ENCODE data around the gene STIM2.

Gene STIM2

GRCh38 chr4:26916195-26916594 lies 55.6 kb downstream of the STIM2 start:
- H3K4me3 ChIP-seq (ENCODE audit: low read length): no peak overlapping the region
- H3K27me3 ChIP-seq (ENCODE audit: control insufficient read depth, insufficient read depth, low read length): no peaks in the 10 kb centered on the region
- H3K9me3 ChIP-seq (ENCODE audit: control insufficient read depth, low read length): no peaks in the 10 kb centered on the region
- peaks cover 5% of the 10 kb centered on the region for H3K36me3 ChIP-seq (ENCODE audit: control insufficient read depth, insufficient read depth, low read length)
- H3K9ac ChIP-seq (ENCODE audit: low read length): no peak overlapping the region
- no peaks in the 10 kb centered on the region for H3K4me1 ChIP-seq (ENCODE audit: control insufficient read depth, insufficient read depth, low read length)

GRCh38 chr4:26930964-26931363 lies 70.3 kb downstream of the STIM2 start:
- H3K36me3 ChIP-seq (ENCODE audit: control insufficient read depth, insufficient read depth, low read length): no peaks in the 10 kb centered on the region
- no peak overlapping the region for H3K4me3 ChIP-seq (ENCODE audit: low read length)
- H3K4me1 ChIP-seq (ENCODE audit: control insufficient read depth, insufficient read depth, low read length): no peaks in the 10 kb centered on the region
- no peak overlapping the region for H3K9ac ChIP-seq (ENCODE audit: low read length)
- no peaks in the 10 kb centered on the region for H3K9me3 ChIP-seq (ENCODE audit: control insufficient read depth, low read length)
- H3K27me3 ChIP-seq (ENCODE audit: control insufficient read depth, insufficient read depth, low read length): no peaks in the 10 kb centered on the region

GRCh38 chr4:26931451-26931850 lies 70.8 kb downstream of the STIM2 start:
- H3K9me3 ChIP-seq (ENCODE audit: control insufficient read depth, low read length): no peaks in the 10 kb centered on the region
- H3K36me3 ChIP-seq (ENCODE audit: control insufficient read depth, insufficient read depth, low read length): no peaks in the 10 kb centered on the region
- H3K9ac ChIP-seq (ENCODE audit: low read length): no peak overlapping the region
- H3K27me3 ChIP-seq (ENCODE audit: control insufficient read depth, insufficient read depth, low read length): no peaks in the 10 kb centered on the region
- peaks cover 4% of the 10 kb centered on the region for H3K4me1 ChIP-seq (ENCODE audit: control insufficient read depth, insufficient read depth, low read length)
- H3K4me3 ChIP-seq (ENCODE audit: low read length): no peak overlapping the region

- H3K27me3 ChIP-seq (ENCODE audit: control insufficient read depth, insufficient read depth, low read length): no peaks in the 10 kb centered on the region
- no peak overlapping the region for H3K4me3 ChIP-seq (ENCODE audit: low read length)
- no peaks in the 10 kb centered on the region for H3K9me3 ChIP-seq (ENCODE audit: control insufficient read depth, low read length)
- H3K36me3 ChIP-seq (ENCODE audit: control insufficient read depth, insufficient read depth, low read length): no peaks in the 10 kb centered on the region
- H3K9ac ChIP-seq (ENCODE audit: low read length): no peak overlapping the region
- H3K4me1 ChIP-seq (ENCODE audit: control insufficient read depth, insufficient read depth, low read length): peaks cover 9% of the 10 kb centered on the region
Observed at GRCh38 chr4:26931966-26932365, 71.3 kb downstream of the STIM2 start.

- Histone ChIP-seq H3K9me3 (ENCODE audit: control insufficient read depth, low read length) (no peaks in the 10 kb centered on the region), H3K9ac (ENCODE audit: low read length) (no peak overlapping the region), H3K4me3 (ENCODE audit: low read length) (no peak overlapping the region), H3K27me3 (ENCODE audit: control insufficient read depth, insufficient read depth, low read length) (no peaks in the 10 kb centered on the region), H3K36me3 (ENCODE audit: control insufficient read depth, insufficient read depth, low read length) (no peaks in the 10 kb centered on the region), H3K4me1 (ENCODE audit: control insufficient read depth, insufficient read depth, low read length) (peaks cover 13% of the 10 kb centered on the region)
Observed at GRCh38 chr4:26935397-26935796, 74.8 kb downstream of the STIM2 start.

GRCh38 chr4:26936284-26937065 lies 75.8 kb downstream of the STIM2 start:
- H3K4me1 ChIP-seq (ENCODE audit: control insufficient read depth, insufficient read depth, low read length): peaks cover 13% of the 10 kb centered on the region
- no peaks in the 10 kb centered on the region for H3K9me3 ChIP-seq (ENCODE audit: control insufficient read depth, low read length)
- H3K4me3 ChIP-seq (ENCODE audit: low read length): no peak overlapping the region
- H3K27me3 ChIP-seq (ENCODE audit: control insufficient read depth, insufficient read depth, low read length): no peaks in the 10 kb centered on the region
- H3K36me3 ChIP-seq (ENCODE audit: control insufficient read depth, insufficient read depth, low read length): no peaks in the 10 kb centered on the region
- H3K9ac ChIP-seq (ENCODE audit: low read length): no peak overlapping the region

- no peak overlapping the region for H3K9ac ChIP-seq (ENCODE audit: low read length)
- no peaks in the 10 kb centered on the region for H3K9me3 ChIP-seq (ENCODE audit: control insufficient read depth, low read length)
- H3K36me3 ChIP-seq (ENCODE audit: control insufficient read depth, insufficient read depth, low read length): no peaks in the 10 kb centered on the region
- H3K27me3 ChIP-seq (ENCODE audit: control insufficient read depth, insufficient read depth, low read length): no peaks in the 10 kb centered on the region
- no peak overlapping the region for H3K4me3 ChIP-seq (ENCODE audit: low read length)
- H3K4me1 ChIP-seq (ENCODE audit: control insufficient read depth, insufficient read depth, low read length): peaks cover 13% of the 10 kb centered on the region
Observed at GRCh38 chr4:26937139-26937538, 76.5 kb downstream of the STIM2 start.

- H3K4me1 ChIP-seq (ENCODE audit: control insufficient read depth, insufficient read depth, low read length): peaks cover 13% of the 10 kb centered on the region
- H3K27me3 ChIP-seq (ENCODE audit: control insufficient read depth, insufficient read depth, low read length): no peaks in the 10 kb centered on the region
- no peak overlapping the region for H3K9ac ChIP-seq (ENCODE audit: low read length)
- H3K4me3 ChIP-seq (ENCODE audit: low read length): no peak overlapping the region
- no peaks in the 10 kb centered on the region for H3K9me3 ChIP-seq (ENCODE audit: control insufficient read depth, low read length)
- H3K36me3 ChIP-seq (ENCODE audit: control insufficient read depth, insufficient read depth, low read length): no peaks in the 10 kb centered on the region
Observed at GRCh38 chr4:26937567-26937966, 76.9 kb downstream of the STIM2 start.

GRCh38 chr4:26938516-26938915 lies 77.9 kb downstream of the STIM2 start:
- Histone ChIP-seq H3K36me3 (ENCODE audit: control insufficient read depth, insufficient read depth, low read length) (no peaks in the 10 kb centered on the region), H3K4me3 (ENCODE audit: low read length) (no peak overlapping the region), H3K9me3 (ENCODE audit: control insufficient read depth, low read length) (no peaks in the 10 kb centered on the region), H3K9ac (ENCODE audit: low read length) (no peak overlapping the region), H3K4me1 (ENCODE audit: control insufficient read depth, insufficient read depth, low read length) (peaks cover 13% of the 10 kb centered on the region), H3K27me3 (ENCODE audit: control insufficient read depth, insufficient read depth, low read length) (no peaks in the 10 kb centered on the region)

- H3K4me3 ChIP-seq (ENCODE audit: low read length): no peak overlapping the region
- H3K9me3 ChIP-seq (ENCODE audit: control insufficient read depth, low read length): no peaks in the 10 kb centered on the region
- H3K4me1 ChIP-seq (ENCODE audit: control insufficient read depth, insufficient read depth, low read length): peaks cover 4% of the 10 kb centered on the region
- H3K36me3 ChIP-seq (ENCODE audit: control insufficient read depth, insufficient read depth, low read length): no peaks in the 10 kb centered on the region
- no peak overlapping the region for H3K9ac ChIP-seq (ENCODE audit: low read length)
- H3K27me3 ChIP-seq (ENCODE audit: control insufficient read depth, insufficient read depth, low read length): no peaks in the 10 kb centered on the region
Observed at GRCh38 chr4:26941951-26942350, 81.3 kb downstream of the STIM2 start.

GRCh38 chr4:26942871-26943270 lies 82.2 kb downstream of the STIM2 start:
- Histone ChIP-seq H3K9ac (ENCODE audit: low read length) (no peak overlapping the region), H3K4me3 (ENCODE audit: low read length) (no peak overlapping the region), H3K4me1 (ENCODE audit: control insufficient read depth, insufficient read depth, low read length) (no peaks in the 10 kb centered on the region), H3K36me3 (ENCODE audit: control insufficient read depth, insufficient read depth, low read length) (no peaks in the 10 kb centered on the region), H3K27me3 (ENCODE audit: control insufficient read depth, insufficient read depth, low read length) (no peaks in the 10 kb centered on the region), H3K9me3 (ENCODE audit: control insufficient read depth, low read length) (no peaks in the 10 kb centered on the region)

GRCh38 chr4:26943391-26943790 lies 82.8 kb downstream of the STIM2 start:
- no peaks in the 10 kb centered on the region for H3K9me3 ChIP-seq (ENCODE audit: control insufficient read depth, low read length)
- no peak overlapping the region for H3K9ac ChIP-seq (ENCODE audit: low read length)
- no peaks in the 10 kb centered on the region for H3K36me3 ChIP-seq (ENCODE audit: control insufficient read depth, insufficient read depth, low read length)
- H3K4me3 ChIP-seq (ENCODE audit: low read length): no peak overlapping the region
- H3K27me3 ChIP-seq (ENCODE audit: control insufficient read depth, insufficient read depth, low read length): no peaks in the 10 kb centered on the region
- H3K4me1 ChIP-seq (ENCODE audit: control insufficient read depth, insufficient read depth, low read length): no peaks in the 10 kb centered on the region

- Histone ChIP-seq H3K9me3 (ENCODE audit: control insufficient read depth, low read length) (no peaks in the 10 kb centered on the region), H3K4me1 (ENCODE audit: control insufficient read depth, insufficient read depth, low read length) (no peaks in the 10 kb centered on the region), H3K27me3 (ENCODE audit: control insufficient read depth, insufficient read depth, low read length) (no peaks in the 10 kb centered on the region), H3K36me3 (ENCODE audit: control insufficient read depth, insufficient read depth, low read length) (no peaks in the 10 kb centered on the region), H3K4me3 (ENCODE audit: low read length) (no peak overlapping the region), H3K9ac (ENCODE audit: low read length) (no peak overlapping the region)
Observed at GRCh38 chr4:26945794-26946193, 85.2 kb downstream of the STIM2 start.
